ENCODE results near the gene RASSF8. TPM values are rescaled to one million over a fixed set of nuclear protein-coding genes. Genes with fewer than 3 reads are reported as not detected.

RASSF8 gene
- total RNA-seq, 3 donors from 2014 or later, result 0.19 to 0.58 (median 0.53) TPM

GRCh38 chr12:26058308-26058707 lies 99.8 kb downstream of the RASSF8 start:
- DNase-seq (no peak), ATAC-seq (no peak)
- H3K27me3 Mint-ChIP-seq (ENCODE audit: low read depth), result peaks cover 2% of the 10 kb centered on the region
- no peaks in the 10 kb centered on the region for H3K4me1 Mint-ChIP-seq (ENCODE audit: low read depth)
- H3K4me3 Mint-ChIP-seq, result no peak overlapping the region
- H3K9me3 Mint-ChIP-seq, result no peaks in the 10 kb centered on the region
- H3K36me3 Mint-ChIP-seq (ENCODE audit: insufficient read depth), result no peaks in the 10 kb centered on the region

GRCh38 chr12:26058818-26059217 lies 100.3 kb downstream of the RASSF8 start:
- ATAC-seq (no peak), DNase-seq (no peak)
- H3K36me3 Mint-ChIP-seq (ENCODE audit: insufficient read depth), result no peaks in the 10 kb centered on the region
- no peaks in the 10 kb centered on the region for H3K4me1 Mint-ChIP-seq (ENCODE audit: low read depth)
- no peaks in the 10 kb centered on the region for H3K9me3 Mint-ChIP-seq
- H3K4me3 Mint-ChIP-seq, result no peak overlapping the region
- H3K27me3 Mint-ChIP-seq (ENCODE audit: low read depth), result peaks cover 2% of the 10 kb centered on the region

- Mint-ChIP-seq H3K27me3 (ENCODE audit: low read depth) (peaks cover 5% of the 10 kb centered on the region), H3K36me3 (ENCODE audit: insufficient read depth) (no peaks in the 10 kb centered on the region), H3K4me1 (ENCODE audit: low read depth) (no peaks in the 10 kb centered on the region), H3K4me3 (no peak overlapping the region), H3K9me3 (no peaks in the 10 kb centered on the region)
- DNase-seq (no peak), ATAC-seq (no peak)
These were observed 103.5 kb downstream of the RASSF8 start for GRCh38 chr12:26062006-26062405.

- ATAC-seq (no peak), DNase-seq (no peak)
- no peaks in the 10 kb centered on the region for H3K9me3 Mint-ChIP-seq
- no peak overlapping the region for H3K4me3 Mint-ChIP-seq
- peaks cover 5% of the 10 kb centered on the region for H3K27me3 Mint-ChIP-seq (ENCODE audit: low read depth)
- no peaks in the 10 kb centered on the region for H3K36me3 Mint-ChIP-seq (ENCODE audit: insufficient read depth)
- H3K4me1 Mint-ChIP-seq (ENCODE audit: low read depth), result no peaks in the 10 kb centered on the region
These were observed 104.1 kb downstream of the RASSF8 start for GRCh38 chr12:26062566-26062965.

DNA sequence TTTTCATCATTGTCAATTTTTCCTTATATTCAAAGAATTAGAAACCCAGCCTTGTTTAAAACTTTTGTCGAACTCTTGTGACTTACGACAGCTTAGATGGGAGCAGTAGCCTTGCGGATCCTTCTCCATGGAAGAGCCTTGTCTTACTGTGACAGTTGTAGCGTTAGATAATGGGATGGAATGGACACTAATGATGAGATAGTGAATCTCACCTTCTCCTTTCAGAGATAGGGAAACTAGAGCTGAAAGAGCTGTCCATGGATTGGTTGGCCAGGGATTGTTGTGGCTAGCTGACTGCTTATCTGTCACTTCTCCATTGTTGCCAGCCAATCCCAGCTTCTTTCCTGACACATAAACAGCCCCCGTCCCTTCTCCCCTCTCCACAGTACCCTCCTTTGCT lies 107.0 kb downstream of the RASSF8 start:
- Mint-ChIP-seq H3K36me3 (ENCODE audit: insufficient read depth) (no peaks in the 10 kb centered on the region), H3K4me3 (no peak overlapping the region), H3K4me1 (ENCODE audit: low read depth) (no peaks in the 10 kb centered on the region), H3K27me3 (ENCODE audit: low read depth) (peaks cover 5% of the 10 kb centered on the region), H3K9me3 (no peaks in the 10 kb centered on the region)
- DNase-seq (no peak), ATAC-seq (no peak)

DNA sequence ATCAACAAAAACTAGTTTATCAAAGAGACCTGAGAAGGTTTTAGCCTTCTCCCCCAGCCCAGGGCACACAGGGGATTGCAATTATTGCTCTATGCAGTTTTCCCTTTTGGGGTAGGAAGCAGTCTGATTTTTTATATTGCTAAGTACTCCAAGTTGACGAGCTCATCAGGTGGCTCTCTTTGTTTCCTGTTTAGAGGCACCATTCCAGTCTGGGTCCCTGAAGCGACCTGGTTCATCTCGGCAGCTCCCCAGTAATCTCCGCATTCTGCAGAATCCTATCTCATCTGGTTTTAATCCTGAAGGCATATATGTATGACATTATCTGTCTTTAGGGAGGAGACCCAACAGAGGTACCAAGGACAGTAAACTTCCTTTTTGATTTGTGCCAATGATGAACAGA lies 110.0 kb downstream of the RASSF8 start:
- no peaks in the 10 kb centered on the region for H3K9me3 Mint-ChIP-seq
- H3K36me3 Mint-ChIP-seq (ENCODE audit: insufficient read depth), result no peaks in the 10 kb centered on the region
- DNase-seq, result no peak
- H3K27me3 Mint-ChIP-seq (ENCODE audit: low read depth), result peaks cover 5% of the 10 kb centered on the region
- H3K4me3 Mint-ChIP-seq, result no peak overlapping the region
- no peak for ATAC-seq
- H3K4me1 Mint-ChIP-seq (ENCODE audit: low read depth), result no peaks in the 10 kb centered on the region

DNA sequence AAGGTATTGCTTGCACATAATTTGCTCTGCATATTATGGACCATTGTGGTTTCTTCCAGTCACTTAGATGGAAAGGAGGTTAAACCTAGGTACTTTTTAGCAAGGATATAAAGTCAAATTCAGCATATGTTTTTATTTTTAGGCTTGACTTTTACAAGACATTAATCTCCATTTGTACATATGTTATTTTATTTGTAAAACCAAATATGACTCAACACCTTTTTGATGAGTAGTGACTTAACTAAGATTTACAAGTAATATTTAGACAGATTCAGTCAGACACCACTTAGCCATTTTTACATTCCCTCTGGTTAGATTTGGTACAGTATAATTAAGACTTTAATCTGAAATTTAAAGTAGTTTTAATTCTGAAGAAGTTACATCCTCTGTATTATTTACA lies 111.3 kb downstream of the RASSF8 start:
- no peaks in the 10 kb centered on the region for H3K9me3 Mint-ChIP-seq
- H3K27me3 Mint-ChIP-seq (ENCODE audit: low read depth), result no peaks in the 10 kb centered on the region
- no peak for ATAC-seq
- no peak for DNase-seq
- H3K4me1 Mint-ChIP-seq (ENCODE audit: low read depth), result no peaks in the 10 kb centered on the region
- H3K36me3 Mint-ChIP-seq (ENCODE audit: insufficient read depth), result no peaks in the 10 kb centered on the region
- H3K4me3 Mint-ChIP-seq, result no peak overlapping the region

- Mint-ChIP-seq H3K4me1 (ENCODE audit: low read depth) (no peaks in the 10 kb centered on the region), H3K36me3 (ENCODE audit: insufficient read depth) (no peaks in the 10 kb centered on the region), H3K27me3 (ENCODE audit: low read depth) (peaks cover 2% of the 10 kb centered on the region), H3K4me3 (no peak overlapping the region), H3K9me3 (no peaks in the 10 kb centered on the region)
- no peak for DNase-seq
- no peak for ATAC-seq
These were observed 119.6 kb downstream of the RASSF8 start for GRCh38 chr12:26077915-26078702.

GRCh38 chr12:26080911-26081310 lies 122.4 kb downstream of the RASSF8 start:
- H3K4me3 Mint-ChIP-seq, result no peak overlapping the region
- H3K36me3 Mint-ChIP-seq (ENCODE audit: insufficient read depth), result no peaks in the 10 kb centered on the region
- H3K9me3 Mint-ChIP-seq, result no peaks in the 10 kb centered on the region
- ATAC-seq (no peak), DNase-seq (no peak)
- no peaks in the 10 kb centered on the region for H3K4me1 Mint-ChIP-seq (ENCODE audit: low read depth)
- no peaks in the 10 kb centered on the region for H3K27me3 Mint-ChIP-seq (ENCODE audit: low read depth)

GRCh38 chr12:26086936-26087335 lies 128.5 kb downstream of the RASSF8 start:
- no peak overlapping the region for H3K4me3 Mint-ChIP-seq
- no peak for DNase-seq
- no peaks in the 10 kb centered on the region for H3K4me1 Mint-ChIP-seq (ENCODE audit: low read depth)
- H3K36me3 Mint-ChIP-seq (ENCODE audit: insufficient read depth), result no peaks in the 10 kb centered on the region
- ATAC-seq, result no peak
- H3K27me3 Mint-ChIP-seq (ENCODE audit: low read depth), result peaks cover 2% of the 10 kb centered on the region
- H3K9me3 Mint-ChIP-seq, result no peaks in the 10 kb centered on the region

- no peak for DNase-seq
- no peak for ATAC-seq
- Mint-ChIP-seq H3K9me3 (no peaks in the 10 kb centered on the region), H3K27me3 (ENCODE audit: low read depth) (peaks cover 2% of the 10 kb centered on the region), H3K4me1 (ENCODE audit: low read depth) (no peaks in the 10 kb centered on the region), H3K4me3 (no peak overlapping the region), H3K36me3 (ENCODE audit: insufficient read depth) (no peaks in the 10 kb centered on the region)
These were observed 130.5 kb downstream of the RASSF8 start for GRCh38 chr12:26088998-26089397.

- H3K4me3 Mint-ChIP-seq, result no peak overlapping the region
- H3K27me3 Mint-ChIP-seq (ENCODE audit: low read depth), result peaks cover 2% of the 10 kb centered on the region
- H3K9me3 Mint-ChIP-seq, result no peaks in the 10 kb centered on the region
- no peaks in the 10 kb centered on the region for H3K36me3 Mint-ChIP-seq (ENCODE audit: insufficient read depth)
- no peak for DNase-seq
- no peaks in the 10 kb centered on the region for H3K4me1 Mint-ChIP-seq (ENCODE audit: low read depth)
- ATAC-seq, result no peak
These were observed 132.5 kb downstream of the RASSF8 start for GRCh38 chr12:26090836-26091510.

DNA sequence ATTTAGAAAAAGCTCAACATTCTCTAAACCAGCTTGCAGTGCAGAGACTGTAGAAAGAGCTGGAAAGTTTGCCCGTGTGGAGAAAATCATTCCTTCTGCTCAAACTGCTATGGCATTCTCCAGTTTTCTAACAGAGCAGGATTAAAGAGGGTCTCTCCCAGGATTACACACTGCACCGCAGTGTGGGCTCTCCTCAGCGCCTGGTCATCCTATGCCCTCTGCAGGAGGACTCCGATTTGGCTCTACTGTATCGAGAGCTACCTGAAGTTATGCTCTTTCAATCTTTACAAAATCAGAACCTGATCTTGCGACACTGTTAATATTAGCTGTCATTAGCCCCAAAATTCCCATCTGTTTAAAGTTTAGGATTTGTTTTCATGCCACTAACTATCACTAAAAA lies 133.3 kb downstream of the RASSF8 start:
- Mint-ChIP-seq H3K9me3 (no peaks in the 10 kb centered on the region), H3K4me3 (no peak overlapping the region), H3K4me1 (ENCODE audit: low read depth) (no peaks in the 10 kb centered on the region), H3K27me3 (ENCODE audit: low read depth) (peaks cover 2% of the 10 kb centered on the region), H3K36me3 (ENCODE audit: insufficient read depth) (no peaks in the 10 kb centered on the region)
- ATAC-seq (no peak), DNase-seq (no peak)

GRCh38 chr12:26092346-26093105 lies 134.0 kb downstream of the RASSF8 start:
- Mint-ChIP-seq H3K4me3 (no peak overlapping the region), H3K9me3 (no peaks in the 10 kb centered on the region), H3K27me3 (ENCODE audit: low read depth) (peaks cover 2% of the 10 kb centered on the region), H3K36me3 (ENCODE audit: insufficient read depth) (no peaks in the 10 kb centered on the region), H3K4me1 (ENCODE audit: low read depth) (no peaks in the 10 kb centered on the region)
- DNase-seq (no peak), ATAC-seq (no peak)
